ENCODE measurements around the gene CHD2. TPM values are rescaled to one million over a fixed set of nuclear protein-coding genes. Genes with fewer than 3 reads are reported as not detected.
A peak's percentile ranks its signal among the peaks of the same experiment; 100 is the strongest.

CHD2 gene
- total RNA-seq, 2 donors from 2014 or later: 177 to 180 TPM

- Mint-ChIP-seq H3K36me3 (peaks cover 20% of the 10 kb centered on the region), H3K9me3 (no peaks in the 10 kb centered on the region), H3K27ac (no peak overlapping the region), H3K4me1 (ENCODE audit: low read depth in 2 of 2) (peaks cover 7% of the 10 kb centered on the region in 2 donors), H3K27me3 (no peaks in the 10 kb centered on the region), H3K4me3 (no peak overlapping the region)
- ATAC-seq (no peak), DNase-seq (ENCODE audit: low spot score) (no peak)
Observed at GRCh38 chr15:92981333-92981732, 81.2 kb downstream of the CHD2 start.

DNA sequence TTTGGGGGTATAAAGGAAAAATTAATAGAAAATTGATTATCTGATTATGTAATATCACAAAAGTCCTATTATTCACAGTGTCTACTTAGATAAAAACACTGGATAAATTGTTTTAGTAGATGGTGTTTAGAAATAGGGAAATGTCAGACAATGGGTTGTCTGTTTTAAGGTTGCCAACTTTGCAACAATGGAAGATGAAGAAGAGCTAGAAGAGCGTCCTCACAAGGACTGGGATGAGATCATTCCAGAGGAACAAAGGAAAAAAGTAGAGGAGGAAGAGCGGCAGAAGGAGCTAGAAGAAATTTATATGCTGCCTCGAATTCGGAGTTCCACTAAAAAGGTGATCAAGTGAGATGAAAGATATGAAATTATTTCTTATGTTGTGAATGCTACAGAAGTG lies 84.0 kb downstream of the CHD2 start:
- no peak for ATAC-seq
- Mint-ChIP-seq H3K9me3 (no peaks in the 10 kb centered on the region), H3K36me3 (peaks cover 25% of the 10 kb centered on the region), H3K4me1 (ENCODE audit: low read depth in 2 of 2) (peaks cover 4 to 6% of the 10 kb centered on the region in 2 donors), H3K27me3 (no peaks in the 10 kb centered on the region), H3K27ac (peak overlapping the region; percentile 1 to 40), H3K4me3 (no peak overlapping the region)
- DNase-seq (ENCODE audit: low spot score): no peak

DNA sequence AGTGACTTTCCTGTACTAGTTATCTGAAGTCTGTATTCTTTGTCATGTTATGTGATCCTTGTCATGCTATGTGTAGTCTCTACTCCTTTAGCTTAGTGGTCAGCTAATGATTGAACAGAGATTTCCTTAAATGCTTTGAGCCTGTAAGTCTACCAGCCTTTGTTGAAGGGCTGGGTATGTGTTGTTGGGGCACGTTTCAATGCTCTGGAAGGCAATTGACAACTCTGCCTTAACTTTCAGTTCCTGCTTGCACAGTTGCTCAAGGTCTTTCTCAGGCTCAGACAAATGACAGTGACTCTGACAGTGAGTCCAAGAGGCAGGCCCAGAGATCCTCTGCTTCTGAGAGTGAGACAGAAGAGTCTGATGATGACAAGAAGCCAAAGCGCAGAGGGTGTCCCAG lies 89.3 kb downstream of the CHD2 start:
- H3K9me3 Mint-ChIP-seq: no peaks in the 10 kb centered on the region
- H3K27me3 Mint-ChIP-seq: no peaks in the 10 kb centered on the region
- no peak overlapping the region for H3K4me3 Mint-ChIP-seq
- peak overlapping the region in 1 of 2 donors; percentile 28 for H3K27ac Mint-ChIP-seq
- H3K4me1 Mint-ChIP-seq (ENCODE audit: low read depth in 2 of 2): peaks cover 13 to 16% of the 10 kb centered on the region in 2 donors
- ATAC-seq (no peak), DNase-seq (ENCODE audit: low spot score) (no peak)
- peaks cover 46% of the 10 kb centered on the region for H3K36me3 Mint-ChIP-seq

DNA sequence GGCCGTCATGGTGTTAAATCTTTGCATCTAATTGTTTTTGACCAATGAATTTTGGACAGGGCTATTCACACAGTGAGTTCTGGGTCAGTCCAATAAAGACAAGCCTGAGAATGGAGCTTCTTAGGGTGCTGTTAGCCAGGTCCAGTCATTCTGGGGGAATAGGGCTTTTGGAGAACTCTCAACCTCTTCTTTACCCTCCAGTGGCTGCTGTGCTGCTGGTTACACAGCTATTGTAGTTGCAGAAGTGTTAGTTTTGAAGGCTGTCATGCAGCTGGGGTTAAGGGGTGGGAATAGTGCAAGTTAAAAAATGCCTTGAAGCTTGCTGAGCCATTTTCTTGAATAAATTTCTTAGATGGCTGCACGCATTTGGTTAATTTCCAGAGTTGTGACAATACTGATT lies 89.9 kb downstream of the CHD2 start:
- H3K27ac Mint-ChIP-seq: peak overlapping the region in 1 of 2 donors; percentile 28
- H3K36me3 Mint-ChIP-seq: peaks cover 45% of the 10 kb centered on the region
- peaks cover 13 to 16% of the 10 kb centered on the region in 2 donors for H3K4me1 Mint-ChIP-seq (ENCODE audit: low read depth in 2 of 2)
- H3K4me3 Mint-ChIP-seq: no peak overlapping the region
- no peaks in the 10 kb centered on the region for H3K27me3 Mint-ChIP-seq
- ATAC-seq (no peak), DNase-seq (ENCODE audit: low spot score) (no peak)
- no peaks in the 10 kb centered on the region for H3K9me3 Mint-ChIP-seq

DNA sequence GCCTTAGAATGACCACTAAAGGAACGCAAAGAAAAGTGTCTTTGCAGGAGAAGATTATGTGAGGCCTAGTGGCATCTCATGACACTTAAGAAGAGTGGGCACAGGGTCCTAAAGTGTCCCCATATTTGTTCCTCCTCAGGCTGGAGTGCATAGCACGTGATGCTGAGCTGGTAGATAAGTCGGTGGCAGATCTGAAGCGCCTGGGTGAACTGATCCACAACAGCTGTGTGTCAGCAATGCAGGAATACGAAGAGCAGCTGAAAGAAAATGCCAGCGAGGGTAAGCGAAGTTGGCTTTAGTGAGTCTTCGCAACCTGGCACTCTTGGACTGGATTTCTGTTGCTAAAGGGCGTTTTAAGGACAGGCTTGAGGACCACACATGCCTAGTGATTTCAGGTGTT lies 92.6 kb downstream of the CHD2 start:
- no peak for DNase-seq (ENCODE audit: low spot score)
- H3K4me1 Mint-ChIP-seq (ENCODE audit: low read depth in 2 of 2): peaks cover 10 to 16% of the 10 kb centered on the region in 2 donors
- H3K9me3 Mint-ChIP-seq: no peaks in the 10 kb centered on the region
- no peak overlapping the region for H3K4me3 Mint-ChIP-seq
- H3K27ac Mint-ChIP-seq: peak overlapping the region in 1 of 2 donors; percentile 18
- no peaks in the 10 kb centered on the region for H3K27me3 Mint-ChIP-seq
- ATAC-seq: no peak
- peaks cover 59% of the 10 kb centered on the region for H3K36me3 Mint-ChIP-seq

GRCh38 chr15:92997821-92998220 lies 97.7 kb downstream of the CHD2 start:
- ATAC-seq (no peak), DNase-seq (ENCODE audit: low spot score) (no peak)
- H3K27ac Mint-ChIP-seq: no peak overlapping the region
- H3K36me3 Mint-ChIP-seq: peaks cover 59% of the 10 kb centered on the region
- H3K27me3 Mint-ChIP-seq: no peaks in the 10 kb centered on the region
- H3K9me3 Mint-ChIP-seq: no peaks in the 10 kb centered on the region
- H3K4me3 Mint-ChIP-seq: no peak overlapping the region
- H3K4me1 Mint-ChIP-seq (ENCODE audit: low read depth in 2 of 2): peaks cover 13% of the 10 kb centered on the region in 2 donors

DNA sequence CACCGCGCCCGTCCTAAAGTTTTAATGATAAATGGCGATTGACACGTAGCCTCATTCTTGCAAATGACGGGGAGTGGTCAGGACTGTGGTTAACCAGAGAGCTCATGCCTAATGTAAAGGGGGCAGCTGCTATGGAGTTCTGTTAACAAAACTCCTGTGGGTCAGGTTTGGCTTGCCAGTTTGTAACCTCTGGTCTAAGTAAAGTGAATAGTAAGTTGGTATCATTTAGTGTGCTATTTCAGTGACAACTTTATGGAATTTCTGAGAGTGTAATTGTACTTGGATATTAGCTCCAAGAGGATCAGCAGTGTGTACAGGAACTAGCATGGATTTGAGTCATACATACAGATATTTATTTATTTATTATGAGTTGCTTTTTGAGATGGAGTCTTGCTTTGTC lies 101.0 kb downstream of the CHD2 start:
- H3K36me3 Mint-ChIP-seq: peaks cover 48% of the 10 kb centered on the region
- H3K4me3 Mint-ChIP-seq: no peak overlapping the region
- DNase-seq (ENCODE audit: low spot score) (no peak), ATAC-seq (no peak)
- H3K27me3 Mint-ChIP-seq: no peaks in the 10 kb centered on the region
- peaks cover 9 to 13% of the 10 kb centered on the region in 2 donors for H3K4me1 Mint-ChIP-seq (ENCODE audit: low read depth in 2 of 2)
- H3K9me3 Mint-ChIP-seq: no peaks in the 10 kb centered on the region
- H3K27ac Mint-ChIP-seq: peak overlapping the region in 1 of 2 donors; percentile 11

GRCh38 chr15:93001881-93002280 lies 101.8 kb downstream of the CHD2 start:
- no peak for ATAC-seq
- no peak for DNase-seq (ENCODE audit: low spot score)
- Mint-ChIP-seq H3K36me3 (peaks cover 41% of the 10 kb centered on the region), H3K4me1 (ENCODE audit: low read depth in 2 of 2) (peaks cover 9 to 13% of the 10 kb centered on the region in 2 donors), H3K9me3 (no peaks in the 10 kb centered on the region), H3K27ac (no peak overlapping the region), H3K4me3 (no peak overlapping the region), H3K27me3 (no peaks in the 10 kb centered on the region)

DNA sequence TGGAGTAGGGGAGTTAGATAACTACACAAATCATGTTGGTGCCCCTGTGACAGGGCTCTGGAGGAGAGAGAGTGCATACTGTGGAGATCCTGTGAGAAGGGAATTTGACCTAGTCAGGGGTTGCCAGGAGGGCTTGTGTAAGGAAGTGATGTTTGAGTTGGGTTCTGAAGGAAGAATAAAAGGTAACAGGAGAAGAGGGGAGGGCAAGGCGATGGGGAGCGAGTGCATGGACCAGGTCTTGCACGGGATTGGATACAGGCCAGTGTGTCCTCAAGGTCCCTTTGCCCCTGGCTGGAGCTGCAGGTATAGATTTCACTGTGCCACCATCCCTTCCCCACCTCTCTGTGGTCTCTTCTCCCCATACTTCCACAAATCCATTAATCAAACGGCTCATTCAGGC lies 105.0 kb downstream of the CHD2 start:
- Mint-ChIP-seq H3K4me1 (ENCODE audit: low read depth in 2 of 2) (peaks cover 10 to 13% of the 10 kb centered on the region in 2 donors), H3K27ac (peak overlapping the region in 1 of 2 donors; percentile 6), H3K27me3 (no peaks in the 10 kb centered on the region), H3K36me3 (peaks cover 43% of the 10 kb centered on the region), H3K9me3 (no peaks in the 10 kb centered on the region), H3K4me3 (no peak overlapping the region)
- ATAC-seq (no peak), DNase-seq (ENCODE audit: low spot score) (no peak)

GRCh38 chr15:93007994-93008393 lies 107.9 kb downstream of the CHD2 start:
- H3K4me1 Mint-ChIP-seq (ENCODE audit: low read depth in 2 of 2): peaks cover 0 to 5% of the 10 kb centered on the region in 2 donors
- H3K27me3 Mint-ChIP-seq: no peaks in the 10 kb centered on the region
- no peaks in the 10 kb centered on the region for H3K9me3 Mint-ChIP-seq
- peak overlapping the region in 1 of 2 donors; percentile 3 for H3K27ac Mint-ChIP-seq
- no peak overlapping the region for H3K4me3 Mint-ChIP-seq
- peaks cover 43% of the 10 kb centered on the region for H3K36me3 Mint-ChIP-seq
- DNase-seq (ENCODE audit: low spot score) (no peak), ATAC-seq (peak in 1 of 2 donors; percentile 24)

DNA sequence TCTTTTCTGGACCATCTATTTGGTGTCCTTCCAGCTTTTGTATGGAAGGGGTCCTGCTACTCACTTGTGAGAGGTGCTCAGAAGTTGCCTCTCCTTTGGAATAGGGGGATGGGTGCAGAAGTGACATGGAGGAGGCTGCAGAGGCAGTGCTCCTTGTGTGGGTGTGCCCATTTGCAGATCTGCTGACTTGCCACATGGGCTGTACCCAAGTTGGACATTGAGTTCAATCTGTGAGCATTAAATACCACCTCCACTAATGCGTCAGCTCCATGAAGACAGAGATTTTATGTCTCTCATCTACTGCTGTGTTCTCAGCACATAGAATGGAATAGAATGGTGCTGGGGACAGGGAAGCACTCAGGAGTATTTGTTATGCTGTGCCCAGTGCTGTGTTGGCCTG lies 112.7 kb downstream of the CHD2 start:
- Mint-ChIP-seq H3K27ac (peak overlapping the region in 1 of 2 donors; percentile 39), H3K9me3 (no peaks in the 10 kb centered on the region), H3K4me3 (no peak overlapping the region), H3K27me3 (no peaks in the 10 kb centered on the region), H3K4me1 (ENCODE audit: low read depth in 2 of 2) (peaks cover 5 to 12% of the 10 kb centered on the region in 2 donors), H3K36me3 (peaks cover 54% of the 10 kb centered on the region)
- ATAC-seq (no peak), DNase-seq (ENCODE audit: low spot score) (no peak)

DNA sequence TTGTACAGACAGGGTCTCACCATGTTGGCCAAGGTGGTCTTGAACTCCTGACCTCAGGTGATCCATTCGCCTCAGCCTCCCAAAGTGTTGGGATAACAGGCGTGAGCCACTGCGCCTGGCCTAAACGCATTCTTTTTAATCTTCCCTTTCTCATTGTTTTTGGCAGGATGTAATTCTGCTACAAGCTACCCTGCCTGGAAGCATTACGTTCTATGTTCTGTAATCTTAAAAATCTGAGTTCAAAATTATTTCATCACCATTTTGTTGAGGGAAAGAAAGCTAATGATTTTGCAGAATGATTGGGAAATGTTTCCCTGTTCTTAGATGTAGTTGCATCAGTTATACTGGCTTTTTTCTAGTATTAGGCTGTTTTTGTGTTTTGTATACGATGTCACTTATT lies 117.4 kb downstream of the CHD2 start:
- no peak overlapping the region for H3K4me3 Mint-ChIP-seq
- no peak for DNase-seq (ENCODE audit: low spot score)
- H3K27ac Mint-ChIP-seq: peak overlapping the region in 1 of 2 donors; percentile 18
- H3K4me1 Mint-ChIP-seq (ENCODE audit: low read depth in 2 of 2): peaks cover 37 to 40% of the 10 kb centered on the region in 2 donors
- H3K27me3 Mint-ChIP-seq: no peaks in the 10 kb centered on the region
- ATAC-seq: no peak
- peaks cover 63% of the 10 kb centered on the region for H3K36me3 Mint-ChIP-seq
- no peaks in the 10 kb centered on the region for H3K9me3 Mint-ChIP-seq

DNA sequence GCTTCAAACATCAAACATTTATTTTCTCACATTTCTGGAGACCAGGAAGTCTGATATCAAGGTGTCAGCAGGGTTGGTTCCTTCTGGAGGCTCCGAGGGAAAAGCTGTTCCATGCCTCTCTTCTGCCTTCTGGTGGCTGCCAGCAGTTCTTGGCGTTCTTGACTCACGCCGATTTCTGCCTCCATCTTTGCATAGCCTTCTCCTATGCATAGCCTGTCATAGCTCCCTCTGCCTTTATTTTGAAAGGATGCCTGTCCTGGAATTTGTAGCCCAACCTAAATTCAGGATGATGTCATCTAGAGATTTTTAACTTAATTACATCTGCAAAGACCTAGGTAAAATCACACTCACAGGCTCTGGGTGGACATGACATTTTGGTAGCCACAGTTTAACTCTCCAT lies 118.5 kb downstream of the CHD2 start:
- H3K4me1 Mint-ChIP-seq (ENCODE audit: low read depth in 2 of 2): peaks cover 44 to 47% of the 10 kb centered on the region in 2 donors
- DNase-seq (ENCODE audit: low spot score) (no peak), ATAC-seq (no peak)
- H3K27me3 Mint-ChIP-seq: no peaks in the 10 kb centered on the region
- H3K27ac Mint-ChIP-seq: peak overlapping the region in 1 of 2 donors; percentile 18
- H3K36me3 Mint-ChIP-seq: peaks cover 64% of the 10 kb centered on the region
- H3K4me3 Mint-ChIP-seq: no peak overlapping the region
- H3K9me3 Mint-ChIP-seq: no peaks in the 10 kb centered on the region

DNA sequence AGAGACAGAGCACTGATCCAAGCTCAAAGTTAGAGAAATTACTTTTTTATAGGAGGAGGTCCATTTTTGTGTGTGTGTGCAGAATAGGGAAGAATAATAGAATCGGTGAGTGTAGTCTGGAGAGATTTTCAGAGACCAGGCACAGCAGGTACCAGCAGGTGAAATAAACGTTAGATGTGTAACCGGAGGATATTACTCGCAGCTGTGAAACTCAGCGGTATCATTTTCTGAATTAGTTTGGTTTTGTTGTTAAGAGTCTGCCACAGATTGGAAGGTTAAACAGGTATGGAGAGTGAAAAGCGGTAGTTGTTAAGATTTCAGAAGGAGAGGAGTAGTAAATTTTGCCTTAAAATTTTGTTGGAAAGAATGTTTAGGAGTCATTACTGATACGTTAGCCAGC lies 119.0 kb downstream of the CHD2 start:
- DNase-seq (ENCODE audit: low spot score) (no peak), ATAC-seq (no peak)
- Mint-ChIP-seq H3K27me3 (no peaks in the 10 kb centered on the region), H3K4me3 (no peak overlapping the region), H3K36me3 (peaks cover 69% of the 10 kb centered on the region), H3K4me1 (ENCODE audit: low read depth in 2 of 2) (peaks cover 44 to 52% of the 10 kb centered on the region in 2 donors), H3K27ac (peak overlapping the region in 1 of 2 donors; percentile 18), H3K9me3 (no peaks in the 10 kb centered on the region)

- Mint-ChIP-seq H3K36me3 (peaks cover 76% of the 10 kb centered on the region), H3K27me3 (no peaks in the 10 kb centered on the region), H3K9me3 (no peaks in the 10 kb centered on the region), H3K27ac (peak overlapping the region in 1 of 2 donors; percentile 87), H3K4me1 (ENCODE audit: low read depth in 2 of 2) (peaks cover 53 to 61% of the 10 kb centered on the region in 2 donors), H3K4me3 (no peak overlapping the region)
- DNase-seq (ENCODE audit: low spot score): no peak
- no peak for ATAC-seq
Observed at GRCh38 chr15:93019971-93020370, 119.8 kb downstream of the CHD2 start.

Data from natural killer cell treated with Interleukin-12 subunit alpha and Interleukin-12 subunit beta and Interleukin-15 and Interleukin-18, amount 100 ng/mL, for 72 hours (primary cell).